PC-3 (cell line): ENCODE measurements around the gene DHX40.

Source experiments
- CTCF ChIP-seq: fragments of 300-600 bp; sonication (generic); conservative IDR thresholded peaks from 2 replicates; pipeline ENCODE4 v1.5.1; 2017; ENCODE audit warnings: antibody characterized with exemption, low read depth, mild to moderate bottlenecking, low read length
- EZH2 ChIP-seq: fragments of 300-600 bp; sonication (generic); IDR thresholded peaks from one replicate; pipeline ENCODE4 v1.6.1; 2017; ENCODE audit warnings: antibody characterized with exemption, mild to moderate bottlenecking, low read length; ENCODE audit not compliant: unreplicated experiment

- TF ChIP-seq CTCF, result no peak
- no peak for TF ChIP-seq EZH2
Observed at GRCh38 chr17:59621771-59622170, 56.4 kb downstream of the DHX40 start.
